ENCODE measurements around the gene THBS4. TPM values are rescaled to one million over a fixed set of nuclear protein-coding genes. Genes with fewer than 3 reads are reported as not detected.

THBS4 gene
- 10 to 100 TPM; 13.6 to 50.5 TPM for total RNA-seq
- 12.8 TPM for polyA plus RNA-seq (2013, experiment 1 of 2)
- polyA plus RNA-seq (2013, experiment 2 of 2), result 15.4 TPM
- long read RNA-seq, experiment 1, transcript THBS4-201 (22 exons, 3,222 nt), result major isoform, 5 of 23 reads
- long read RNA-seq, experiment 1, partial matches to known transcripts, result 11 of 23 reads
- long read RNA-seq, experiment 1, other reads (novel, unspliced or antisense), result 7 of 23 reads
- long read RNA-seq, experiment 2, transcript THBS4-201 (22 exons, 3,222 nt), result major isoform, 127 of 165 reads
- long read RNA-seq, experiment 2, partial matches to known transcripts, result 18 of 165 reads
- long read RNA-seq, experiment 2, other reads (novel, unspliced or antisense), result 20 of 165 reads
- long read RNA-seq, experiment 3, transcript THBS4-201 (22 exons, 3,222 nt), result major isoform, 23 of 34 reads
- long read RNA-seq, experiment 3, partial matches to known transcripts, result 1 of 34 reads
- long read RNA-seq, experiment 3, other reads (novel, unspliced or antisense), result 10 of 34 reads
- long read RNA-seq, experiment 4, partial matches to known transcripts, result 7 of 7 reads
- long read RNA-seq, experiment 4, other reads (novel, unspliced or antisense), result 0 of 7 reads

DNA sequence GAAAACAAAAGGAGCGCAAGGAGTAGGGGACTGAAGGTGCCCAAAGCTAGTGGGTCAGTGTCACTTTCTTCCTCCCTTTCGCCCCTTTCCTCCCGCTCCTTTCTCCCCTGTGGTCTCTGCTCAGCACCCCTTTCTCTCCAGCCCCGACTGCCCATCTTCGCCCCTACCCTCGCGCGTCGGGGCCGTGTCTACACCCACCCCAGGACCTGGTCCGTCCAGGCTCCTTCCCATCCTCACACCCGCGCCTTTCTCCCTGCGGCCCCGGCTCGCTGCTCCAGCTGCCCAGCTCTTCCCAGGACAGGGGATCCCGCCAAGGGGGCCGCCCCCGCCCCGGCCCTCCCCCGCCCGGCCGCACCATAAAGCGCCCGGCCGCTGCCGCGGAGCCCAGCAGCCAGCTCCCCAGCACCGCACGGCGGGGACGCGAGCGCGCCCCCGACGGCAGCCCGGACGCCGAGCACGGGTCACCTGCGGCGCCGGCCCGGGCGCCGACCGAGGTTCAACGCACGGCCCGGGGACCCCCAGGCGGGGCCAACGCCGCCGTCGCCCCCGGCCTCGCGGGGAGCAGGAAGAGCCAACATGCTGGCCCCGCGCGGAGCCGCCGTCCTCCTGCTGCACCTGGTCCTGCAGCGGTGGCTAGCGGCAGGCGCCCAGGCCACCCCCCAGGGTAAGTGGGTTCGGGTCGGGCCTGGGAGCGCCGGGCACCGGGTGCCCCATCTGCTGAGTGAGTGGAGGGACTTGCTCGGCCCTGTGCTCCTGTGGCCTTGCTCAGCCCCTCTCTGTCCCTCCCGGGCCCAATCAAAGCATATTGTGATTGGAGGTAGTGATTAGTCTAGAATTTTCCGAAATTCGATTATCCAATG, at the start of gene THBS4:
Gene THBS4 (plus strand): TSS at position 387 of the 860 bp plus-strand sequence. CDS start 190 bp downstream, at position 577.
- Mint-ChIP-seq H3K27ac (no peak within 1 kb of the TSS), H3K4me3 (peak within 1 kb of the TSS; percentile 75), H3K27me3 (ENCODE audit: insufficient read depth) (peaks cover 43% of the 10 kb centered on the region), H3K4me1 (peaks cover 8% of the 10 kb centered on the region), H3K9me3 (no peaks in the 10 kb centered on the region), H3K36me3 (ENCODE audit: low read depth) (no peaks in the 10 kb centered on the region)
- H3K27ac ChIP-seq (ENCODE audit: low read depth, low read length), result no peak within 1 kb of the TSS
- peaks cover 40% of the 10 kb centered on the region for H3K27me3 ChIP-seq (ENCODE audit: control insufficient read depth, insufficient read depth, low read length, poor library complexity, severe bottlenecking)
- peak within 1 kb of the TSS; percentile 74 for H3K4me3 ChIP-seq (ENCODE audit: low read length)
- H3K9me3 ChIP-seq (ENCODE audit: control insufficient read depth, low read length), result no peaks in the 10 kb centered on the region
- peak; percentile 80 for DNase-seq
- 6 to 7% methylated on average over 19 to 76 of the region's 76 CpGs for WGBS, 2 experiments (ENCODE audit: insufficient coverage in 1 of 2, insufficient read length in 1 of 2)
- no peak within 1 kb of the TSS for H3K9ac ChIP-seq (ENCODE audit: extremely low read depth, low read length, poor library complexity, severe bottlenecking)
- H3K4me1 ChIP-seq (ENCODE audit: control insufficient read depth, insufficient read depth, low read length), result peaks cover 4% of the 10 kb centered on the region
- H3K36me3 ChIP-seq (ENCODE audit: control insufficient read depth, insufficient read depth, low read length), result no peaks in the 10 kb centered on the region
- TF ChIP-seq, protein P1, sequence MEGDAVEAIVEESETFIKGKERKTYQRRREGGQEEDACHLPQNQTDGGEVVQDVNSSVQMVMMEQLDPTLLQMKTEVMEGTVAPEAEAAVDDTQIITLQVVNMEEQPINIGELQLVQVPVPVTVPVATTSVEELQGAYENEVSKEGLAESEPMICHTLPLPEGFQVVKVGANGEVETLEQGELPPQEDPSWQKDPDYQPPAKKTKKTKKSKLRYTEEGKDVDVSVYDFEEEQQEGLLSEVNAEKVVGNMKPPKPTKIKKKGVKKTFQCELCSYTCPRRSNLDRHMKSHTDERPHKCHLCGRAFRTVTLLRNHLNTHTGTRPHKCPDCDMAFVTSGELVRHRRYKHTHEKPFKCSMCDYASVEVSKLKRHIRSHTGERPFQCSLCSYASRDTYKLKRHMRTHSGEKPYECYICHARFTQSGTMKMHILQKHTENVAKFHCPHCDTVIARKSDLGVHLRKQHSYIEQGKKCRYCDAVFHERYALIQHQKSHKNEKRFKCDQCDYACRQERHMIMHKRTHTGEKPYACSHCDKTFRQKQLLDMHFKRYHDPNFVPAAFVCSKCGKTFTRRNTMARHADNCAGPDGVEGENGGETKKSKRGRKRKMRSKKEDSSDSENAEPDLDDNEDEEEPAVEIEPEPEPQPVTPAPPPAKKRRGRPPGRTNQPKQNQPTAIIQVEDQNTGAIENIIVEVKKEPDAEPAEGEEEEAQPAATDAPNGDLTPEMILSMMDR (conservative IDR thresholded peaks at IDR 0.05), result no peak

DNA sequence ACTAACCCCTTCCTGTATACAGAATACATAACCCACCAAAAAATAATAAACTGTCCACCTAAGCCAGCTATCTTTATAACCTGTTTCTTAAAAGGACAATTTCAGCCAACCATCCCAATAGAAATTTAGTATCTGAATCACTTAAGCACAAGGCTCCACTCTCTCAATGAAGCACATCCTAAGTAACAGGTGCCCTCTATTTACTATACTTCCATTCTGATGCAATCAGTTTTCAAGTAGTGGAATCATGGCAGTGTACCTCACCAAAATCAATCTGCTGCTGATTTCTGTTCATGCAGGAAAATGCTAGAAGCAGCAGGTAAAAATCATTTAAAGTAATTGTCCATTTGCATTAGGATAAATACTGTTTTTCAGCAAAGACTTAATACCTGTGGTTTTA, 48.9 kb upstream of the THBS4 start:
- H3K27me3 ChIP-seq (ENCODE audit: control insufficient read depth, insufficient read depth, low read length, poor library complexity, severe bottlenecking), result no peaks in the 10 kb centered on the region
- no peak overlapping the region for H3K9ac ChIP-seq (ENCODE audit: extremely low read depth, low read length, poor library complexity, severe bottlenecking)
- H3K4me3 ChIP-seq (ENCODE audit: low read length), result no peak overlapping the region
- TF ChIP-seq, protein P1 (conservative IDR thresholded peaks at IDR 0.05), result no peak
- no peak overlapping the region for H3K27ac ChIP-seq (ENCODE audit: low read depth, low read length)
- no peaks in the 10 kb centered on the region for H3K9me3 ChIP-seq (ENCODE audit: control insufficient read depth, low read length)
- no peaks in the 10 kb centered on the region for H3K9me3 Mint-ChIP-seq
- H3K36me3 Mint-ChIP-seq (ENCODE audit: low read depth), result peaks cover 57% of the 10 kb centered on the region
- H3K4me1 ChIP-seq (ENCODE audit: control insufficient read depth, insufficient read depth, low read length), result no peaks in the 10 kb centered on the region
- H3K4me3 Mint-ChIP-seq, result no peak overlapping the region
- H3K27ac Mint-ChIP-seq, result no peak overlapping the region
- H3K4me1 Mint-ChIP-seq, result peaks cover 8% of the 10 kb centered on the region
- peaks cover 77% of the 10 kb centered on the region for H3K36me3 ChIP-seq (ENCODE audit: control insufficient read depth, insufficient read depth, low read length)
- H3K27me3 Mint-ChIP-seq (ENCODE audit: insufficient read depth), result no peaks in the 10 kb centered on the region
- DNase-seq, result no peak

DNA sequence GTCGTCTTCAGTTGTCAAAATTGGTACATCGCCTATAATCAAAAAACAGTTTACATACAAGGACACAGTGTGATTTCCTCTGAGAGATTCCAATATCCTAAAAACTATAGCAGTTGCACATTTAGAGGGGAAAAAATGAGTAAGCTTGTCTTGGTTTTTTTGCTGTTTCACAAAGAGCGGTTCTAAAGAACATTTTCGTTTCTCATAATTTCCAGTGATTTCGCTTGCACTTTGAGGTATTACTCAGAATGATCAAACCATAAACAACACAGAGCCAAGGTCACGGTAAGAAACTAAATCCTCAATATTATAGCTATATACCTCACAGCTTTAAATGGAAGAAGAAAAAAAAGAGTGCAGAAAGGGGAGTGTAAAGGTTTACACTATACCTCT, 44.9 kb upstream of the THBS4 start:
- Mint-ChIP-seq H3K27ac (peak overlapping the region; percentile 96), H3K27me3 (ENCODE audit: insufficient read depth) (peaks cover 14% of the 10 kb centered on the region), H3K9me3 (peaks cover 3% of the 10 kb centered on the region), H3K4me1 (peaks cover 14% of the 10 kb centered on the region), H3K36me3 (ENCODE audit: low read depth) (peaks cover 33% of the 10 kb centered on the region), H3K4me3 (peak overlapping the region; percentile 84)
- 82 to 100% methylated on average over 1 to 6 of the region's 6 CpGs for WGBS, 2 experiments (ENCODE audit: insufficient coverage in 1 of 2, insufficient read length in 1 of 2)
- H3K36me3 ChIP-seq (ENCODE audit: control insufficient read depth, insufficient read depth, low read length), result peaks cover 40% of the 10 kb centered on the region
- no peaks in the 10 kb centered on the region for H3K9me3 ChIP-seq (ENCODE audit: control insufficient read depth, low read length)
- peaks cover 16% of the 10 kb centered on the region for H3K27me3 ChIP-seq (ENCODE audit: control insufficient read depth, insufficient read depth, low read length, poor library complexity, severe bottlenecking)
- H3K27ac ChIP-seq (ENCODE audit: low read depth, low read length), result no peak overlapping the region
- TF ChIP-seq, protein P1 (conservative IDR thresholded peaks at IDR 0.05), result no peak
- no peak for DNase-seq
- peak overlapping the region; percentile 90 for H3K4me3 ChIP-seq (ENCODE audit: low read length)
- H3K9ac ChIP-seq (ENCODE audit: extremely low read depth, low read length, poor library complexity, severe bottlenecking), result peak overlapping the region; percentile 76
- H3K4me1 ChIP-seq (ENCODE audit: control insufficient read depth, insufficient read depth, low read length), result no peaks in the 10 kb centered on the region

Measured in endodermal cell (in vitro differentiated cells).